Renal pelvis (tissue), 4 donors: ENCODE measurements around the gene GPR180. TPM values are rescaled to one million over a fixed set of nuclear protein-coding genes. Genes with fewer than 3 reads are reported as not detected.
"Not testable (repeated sequence)": the region's sequence is repeated elsewhere in the genome, so short reads cannot be mapped to it uniquely, and the experiment has no call there.

Experiments
- DNase-seq: peaks from one replicate; pipeline ENCODE4 v3.0.0-alpha.2; 2013
- polyA plus RNA-seq, 3 donors: library from polyadenylated mRNA; unstranded; fragments of 120-200 nt; gene quantifications; one replicate each; pipeline ENCODE4 v1.2.1, GENCODE V29; 2013; ENCODE audit not compliant: insufficient read length in 3 of 3

Gene GPR180
- polyA plus RNA-seq, 3 donors, result 7.3 to 8.3 (median 7.6) TPM

- DNase-seq, result peak; percentile 16
Observed at GRCh38 chr13:94595001-94595949, 6.4 kb upstream of the GPR180 start.

- DNase-seq, result peak; percentile 93
Observed at GRCh38 chr13:94595950-94596574, 5.6 kb upstream of the GPR180 start, which contains the start of gene TGDS. TSS of gene TGDS (minus strand) at chr13:94596152. CDS start at chr13:94596136, 16 bp downstream.

GRCh38 chr13:94596575-94596971 lies 5.1 kb upstream of the GPR180 start:
- DNase-seq, result no peak

- no peak for DNase-seq
Observed at GRCh38 chr13:94598281-94598680, 3.4 kb upstream of the GPR180 start.

DNA sequence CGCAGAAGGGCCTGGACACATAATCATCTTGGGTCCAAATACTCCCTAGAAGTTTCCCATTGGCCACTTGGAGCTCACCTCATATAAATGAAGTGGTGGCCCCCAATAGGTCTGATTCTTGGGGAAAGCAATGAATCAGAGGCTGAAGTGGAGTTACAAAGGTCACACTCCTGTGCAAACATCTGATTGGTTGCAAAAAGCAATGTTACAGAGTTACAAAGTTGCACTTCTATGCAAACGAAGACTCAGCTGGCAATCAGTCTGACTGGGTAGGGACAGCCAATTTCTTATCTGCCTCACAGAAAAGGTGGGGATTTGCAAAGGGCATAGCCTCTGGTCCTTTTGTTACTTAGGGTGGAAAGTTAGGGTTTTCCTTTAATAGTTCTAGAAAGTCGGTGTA lies 1.8 kb upstream of the GPR180 start:
- DNase-seq, result no peak

DNA sequence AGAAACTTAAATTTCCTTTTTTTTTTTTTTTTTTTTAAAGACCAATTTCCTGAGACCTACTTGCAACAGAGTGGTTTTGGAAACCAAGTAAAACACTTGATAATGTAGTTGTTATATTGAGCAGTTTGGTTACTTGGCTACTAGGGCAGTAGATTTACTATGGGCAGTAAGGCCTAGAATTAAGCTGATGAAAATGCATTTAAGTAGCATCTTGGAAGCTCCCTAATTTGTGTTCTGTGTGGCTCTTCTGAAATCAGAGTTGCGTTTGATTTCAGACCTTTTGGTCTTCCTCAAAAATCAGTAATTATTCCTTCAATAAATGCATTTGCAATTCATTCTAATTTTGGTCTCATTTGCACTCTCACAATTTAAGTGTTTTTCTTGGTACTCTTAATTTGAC lies 810 bp downstream of the GPR180 start:
- no peak for DNase-seq

DNA sequence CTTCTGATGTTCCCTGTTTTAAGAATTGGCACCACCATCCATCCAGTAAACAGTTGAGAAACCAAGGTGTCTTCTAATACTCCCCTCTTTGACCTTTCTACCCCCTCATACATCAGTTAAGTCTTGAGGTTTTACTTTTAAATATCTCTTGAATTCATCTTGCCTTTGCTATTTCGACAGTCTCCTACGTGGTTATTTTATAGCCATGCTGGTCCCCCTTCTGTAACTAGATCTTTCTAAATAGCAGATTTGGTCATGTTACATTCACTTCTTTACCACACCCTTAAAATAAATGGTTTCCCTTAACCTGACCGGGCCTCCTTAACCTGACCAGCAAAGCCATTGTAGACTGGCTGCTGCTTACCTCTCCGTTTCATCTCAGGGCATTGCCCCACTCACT lies 5.4 kb downstream of the GPR180 start:
- no peak for DNase-seq

- no peak for DNase-seq
Observed at GRCh38 chr13:94607939-94608338, 6.3 kb downstream of the GPR180 start.

GRCh38 chr13:94608586-94608985 lies 6.9 kb downstream of the GPR180 start:
- no peak for DNase-seq

GRCh38 chr13:94609196-94609595 lies 7.5 kb downstream of the GPR180 start:
- DNase-seq, result no peak

- DNase-seq, result no peak
Observed at GRCh38 chr13:94610475-94610874, 8.8 kb downstream of the GPR180 start.

DNA sequence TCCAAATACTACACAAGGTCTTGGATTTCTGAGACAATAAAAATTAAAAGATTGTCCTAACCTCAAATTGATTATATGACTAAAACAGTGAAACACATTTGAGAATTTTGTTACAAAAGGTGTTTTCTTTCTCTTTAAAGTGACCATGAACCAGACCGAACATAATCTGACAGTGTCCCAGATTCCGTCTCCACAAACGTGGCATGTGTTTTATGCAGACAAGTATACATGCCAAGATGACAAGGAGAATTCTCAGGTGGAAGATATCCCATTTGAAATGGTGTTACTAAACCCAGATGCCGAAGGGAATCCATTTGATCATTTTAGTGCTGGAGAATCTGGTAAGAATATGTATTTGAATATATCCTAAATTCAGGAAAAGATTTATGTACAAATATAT lies 10.4 kb downstream of the GPR180 start:
- DNase-seq, result no peak

DNA sequence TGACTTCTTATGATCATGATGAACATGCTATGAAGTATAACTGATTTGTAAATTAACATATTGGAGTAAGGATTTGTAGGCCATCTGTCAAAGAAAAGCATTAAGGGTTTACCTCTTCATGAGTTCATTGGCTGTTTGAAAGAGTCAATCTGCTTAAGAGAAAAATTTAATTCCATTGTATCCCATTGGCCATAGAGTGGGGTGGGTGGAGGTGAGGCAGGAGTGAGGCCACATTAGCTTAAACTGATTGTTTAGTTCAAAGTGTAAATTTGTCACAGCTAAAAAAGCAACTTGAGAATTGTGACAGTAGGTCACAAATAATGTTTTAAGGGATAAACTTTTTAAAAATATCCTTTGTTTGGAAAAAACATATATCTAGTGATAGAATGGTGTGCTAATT lies 11.4 kb downstream of the GPR180 start:
- no peak for DNase-seq

GRCh38 chr13:94617389-94618000 lies 15.8 kb downstream of the GPR180 start:
- DNase-seq, result no peak

- no peak for DNase-seq
Observed at GRCh38 chr13:94620286-94620896, 18.7 kb downstream of the GPR180 start.

- DNase-seq, result no peak
Observed at GRCh38 chr13:94622344-94622743, 20.7 kb downstream of the GPR180 start.

- no peak for DNase-seq
Observed at GRCh38 chr13:94623316-94623715, 21.7 kb downstream of the GPR180 start.

GRCh38 chr13:94630858-94631257 lies 29.2 kb downstream of the GPR180 start:
- no peak for DNase-seq

- no peak for DNase-seq
Observed at GRCh38 chr13:94632226-94632980, 30.7 kb downstream of the GPR180 start.

DNA sequence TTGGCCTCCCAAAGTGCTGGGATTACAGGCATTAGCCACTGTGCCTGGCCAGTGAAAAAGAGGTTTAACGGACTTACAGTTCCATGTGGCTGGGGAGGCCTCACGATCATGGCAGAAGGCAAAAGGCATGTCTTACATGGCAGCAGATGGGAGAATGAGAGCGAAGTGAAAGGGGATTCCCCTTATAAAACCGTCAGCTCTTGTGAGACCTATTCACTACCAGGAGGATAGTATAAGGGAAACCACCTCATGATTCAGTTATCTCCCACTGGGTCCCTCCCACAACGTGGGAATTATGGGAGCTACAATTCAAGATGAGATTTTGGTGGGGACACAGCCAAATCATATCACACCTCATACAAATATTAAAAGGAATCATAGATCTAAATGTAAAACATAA lies 34.4 kb downstream of the GPR180 start:
- DNase-seq, result not testable (repeated sequence)

- DNase-seq, result no peak
Observed at GRCh38 chr13:94636942-94637578, 35.4 kb downstream of the GPR180 start.
